GM23338 (cell line): ENCODE data around the gene TRIM63. TPM values are rescaled to one million over a fixed set of nuclear protein-coding genes. Genes with fewer than 3 reads are reported as not detected.

Experiments used
- ATAC-seq: fragments of 200-7000 bp; cut with Tn5 transposase; 3 replicates; pipeline ENCODE4 v1.9.1; 2020
- DNase-seq: peaks from one replicate; pipeline ENCODE4 v3.0.0-alpha.2; 2015; ENCODE audit warnings: low spot score
- H2AFZ ChIP-seq: fragments of 200-600 bp; sonication (generic); 2 replicates; pipeline ENCODE4 v1.8.0; 2016; ENCODE audit warnings: antibody characterized with exemption, mild to moderate bottlenecking, moderate library complexity
- H3F3A ChIP-seq: fragments of 200-600 bp; sonication (generic); replicated peaks from 2 replicates; pipeline ENCODE4 v1.8.0; 2017; ENCODE audit warnings: antibody characterized with exemption, mixed run types, low read depth
- H3K27ac ChIP-seq: fragments of 200-600 bp; sonication (generic); 2 replicates; pipeline ENCODE4 v1.6.1; 2016; ENCODE audit warnings: low read depth
- H3K27me3 ChIP-seq: fragments of 200-600 bp; sonication (generic); 2 replicates; pipeline ENCODE4 v1.8.0; 2016; ENCODE audit warnings: mild to moderate bottlenecking, mixed run types, moderate library complexity; ENCODE audit not compliant: insufficient read depth
- H3K36me3 ChIP-seq: fragments of 200-600 bp; sonication (generic); 2 replicates; pipeline ENCODE4 v1.8.0; 2016; ENCODE audit warnings: mild to moderate bottlenecking; ENCODE audit not compliant: insufficient read depth
- H3K4me1 ChIP-seq: fragments of 200-600 bp; sonication (generic); 2 replicates; pipeline ENCODE4 v1.8.0; 2016; ENCODE audit warnings: mild to moderate bottlenecking, moderate library complexity; ENCODE audit not compliant: insufficient read depth
- H3K4me2 ChIP-seq: fragments of 200-600 bp; sonication (generic); 2 replicates; pipeline ENCODE4 v1.7.1; 2017; ENCODE audit warnings: mixed run types
- H3K4me3 ChIP-seq: fragments of 200-600 bp; sonication (generic); 2 replicates; pipeline ENCODE4 v1.6.1; 2016; ENCODE audit warnings: mixed run types
- H3K79me2 ChIP-seq: fragments of 200-600 bp; sonication (generic); replicated peaks from 2 replicates; pipeline ENCODE4 v1.8.0; 2017; ENCODE audit warnings: mild to moderate bottlenecking; ENCODE audit not compliant: insufficient read depth
- H3K9me2 ChIP-seq: fragments of 200-600 bp; sonication (generic); 2 replicates; pipeline ENCODE4 v1.8.0; 2017; ENCODE audit not compliant: insufficient read depth
- H4K20me1 ChIP-seq: fragments of 200-600 bp; sonication (generic); replicated peaks from 2 replicates; pipeline ENCODE4 v1.8.0; 2017; ENCODE audit warnings: mild to moderate bottlenecking; ENCODE audit not compliant: insufficient read depth
- H3K27ac Mint-ChIP-seq: 2 replicates; pipeline ENCODE4 v1.8.0; 2020; ENCODE audit warnings: inconsistent platforms, mild to moderate bottlenecking, moderate library complexity, mixed read lengths
- H3K27me3 Mint-ChIP-seq: 3 replicates; pipeline ENCODE4 v1.8.0; 2022; ENCODE audit warnings: low read depth, mild to moderate bottlenecking, moderate library complexity, mixed read lengths, inconsistent platforms; ENCODE audit not compliant: insufficient read depth, poor library complexity
- H3K36me3 Mint-ChIP-seq: 3 replicates; pipeline ENCODE4 v1.8.0; 2021; ENCODE audit warnings: low read depth, mild to moderate bottlenecking, inconsistent platforms, moderate library complexity, mixed read lengths
- H3K4me1 Mint-ChIP-seq: 3 replicates; pipeline ENCODE4 v1.8.0; 2020; ENCODE audit warnings: mild to moderate bottlenecking, inconsistent platforms, mixed read lengths
- H3K4me3 Mint-ChIP-seq: 3 replicates; pipeline ENCODE4 v1.8.0; 2021; ENCODE audit warnings: moderate library complexity, mild to moderate bottlenecking, inconsistent platforms, mixed read lengths
- H3K9me3 Mint-ChIP-seq: 3 replicates; pipeline ENCODE4 v1.8.0; 2020; ENCODE audit warnings: moderate library complexity, mild to moderate bottlenecking, inconsistent platforms, mixed read lengths
- CREB1 ChIP-seq: fragments of 250-450 bp; sonication (Bioruptor Pico); IDR thresholded peaks from 2 replicates; pipeline ENCODE4 v1.5.0; 2020; ENCODE audit warnings: low read depth, mild to moderate bottlenecking, moderate library complexity
- polyA plus RNA-seq: library from polyadenylated mRNA; unstranded; fragments of >200 nt; fragmentation: Nextera tagmentation; extraction: Ambion mirVana; gene quantifications from 2 replicates; pipeline ENCODE4 v1.2.1, GENCODE V29; 2016
- total RNA-seq: library from RNA; depleted of rRNA; stranded (reverse); fragments of >200 nt; shearing (Covaris generic); gene quantifications from 2 replicates; pipeline ENCODE4 v1.2.3, GENCODE V29; 2014
- TF ChIP-seq, protein P1 (sequence below): fragments of 250-450 bp; sonication (Bioruptor Pico); IDR thresholded peaks from 2 replicates; pipeline ENCODE4 v1.5.0; 2020; ENCODE audit warnings: mild to moderate bottlenecking, moderate library complexity
- TF ChIP-seq, protein P2 (sequence below), 2 experiments: fragments of 200-600 bp in 1 of 2; sonication (generic) in 1 of 2; conservative IDR thresholded peaks; 2 replicates each; pipeline versions ENCODE4 v1.5.1 to v1.6.1; 2016 to 2017; ENCODE audit warnings: antibody characterized with exemption in 2 of 2, low read depth in 2 of 2, mild to moderate bottlenecking in 2 of 2, moderate library complexity in 1 of 2

The TRIM63 gene
- total and polyA plus RNA-seq, 2 experiments from 2014 or later, result 0.17 TPM; not detected in 1

DNA sequence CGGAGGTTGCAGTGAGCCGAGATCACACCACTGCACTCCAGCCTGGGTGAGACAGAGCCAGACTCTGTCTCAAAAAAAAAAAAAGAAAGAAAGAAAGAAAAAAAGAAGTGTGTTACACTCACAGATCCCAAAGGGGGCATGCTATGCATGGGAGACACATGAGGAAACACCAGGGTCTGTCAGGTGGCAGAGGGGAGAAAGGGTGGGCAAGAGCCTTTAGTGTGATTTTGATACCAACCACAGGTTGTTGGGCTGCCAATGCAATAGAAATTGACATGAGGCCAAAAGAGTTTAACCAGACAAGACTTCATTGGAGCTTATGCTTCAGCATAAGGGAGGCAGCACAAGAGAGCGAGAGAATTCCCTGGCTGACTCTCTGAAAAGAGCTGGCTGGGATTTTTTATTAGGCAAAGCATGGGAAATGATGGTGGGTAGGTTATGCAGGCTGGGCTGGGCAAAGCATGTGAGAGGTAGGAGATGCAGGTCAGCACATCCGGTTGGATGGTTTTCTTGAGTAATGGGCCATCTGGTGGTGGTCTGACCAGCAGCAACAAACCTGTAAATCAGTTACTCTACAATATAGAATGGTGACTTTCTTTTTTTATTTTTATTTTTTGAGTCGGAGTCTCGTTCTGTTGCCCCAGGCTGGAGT, 57.5 kb downstream of the TRIM63 start:
- no peak overlapping the region for H3K4me2 ChIP-seq
- H3K79me2 ChIP-seq, result no peaks in the 10 kb centered on the region
- peaks cover 16% of the 10 kb centered on the region for H3K27me3 Mint-ChIP-seq
- no peak overlapping the region for H3K27ac ChIP-seq
- H3F3A ChIP-seq, result 0 out of 2 replicates have a peak, but pooled peaks cover 5% of the 10 kb centered on the region
- peak; percentile 86 for DNase-seq
- H3K4me3 ChIP-seq, result no peak overlapping the region
- TF ChIP-seq, protein P1, sequence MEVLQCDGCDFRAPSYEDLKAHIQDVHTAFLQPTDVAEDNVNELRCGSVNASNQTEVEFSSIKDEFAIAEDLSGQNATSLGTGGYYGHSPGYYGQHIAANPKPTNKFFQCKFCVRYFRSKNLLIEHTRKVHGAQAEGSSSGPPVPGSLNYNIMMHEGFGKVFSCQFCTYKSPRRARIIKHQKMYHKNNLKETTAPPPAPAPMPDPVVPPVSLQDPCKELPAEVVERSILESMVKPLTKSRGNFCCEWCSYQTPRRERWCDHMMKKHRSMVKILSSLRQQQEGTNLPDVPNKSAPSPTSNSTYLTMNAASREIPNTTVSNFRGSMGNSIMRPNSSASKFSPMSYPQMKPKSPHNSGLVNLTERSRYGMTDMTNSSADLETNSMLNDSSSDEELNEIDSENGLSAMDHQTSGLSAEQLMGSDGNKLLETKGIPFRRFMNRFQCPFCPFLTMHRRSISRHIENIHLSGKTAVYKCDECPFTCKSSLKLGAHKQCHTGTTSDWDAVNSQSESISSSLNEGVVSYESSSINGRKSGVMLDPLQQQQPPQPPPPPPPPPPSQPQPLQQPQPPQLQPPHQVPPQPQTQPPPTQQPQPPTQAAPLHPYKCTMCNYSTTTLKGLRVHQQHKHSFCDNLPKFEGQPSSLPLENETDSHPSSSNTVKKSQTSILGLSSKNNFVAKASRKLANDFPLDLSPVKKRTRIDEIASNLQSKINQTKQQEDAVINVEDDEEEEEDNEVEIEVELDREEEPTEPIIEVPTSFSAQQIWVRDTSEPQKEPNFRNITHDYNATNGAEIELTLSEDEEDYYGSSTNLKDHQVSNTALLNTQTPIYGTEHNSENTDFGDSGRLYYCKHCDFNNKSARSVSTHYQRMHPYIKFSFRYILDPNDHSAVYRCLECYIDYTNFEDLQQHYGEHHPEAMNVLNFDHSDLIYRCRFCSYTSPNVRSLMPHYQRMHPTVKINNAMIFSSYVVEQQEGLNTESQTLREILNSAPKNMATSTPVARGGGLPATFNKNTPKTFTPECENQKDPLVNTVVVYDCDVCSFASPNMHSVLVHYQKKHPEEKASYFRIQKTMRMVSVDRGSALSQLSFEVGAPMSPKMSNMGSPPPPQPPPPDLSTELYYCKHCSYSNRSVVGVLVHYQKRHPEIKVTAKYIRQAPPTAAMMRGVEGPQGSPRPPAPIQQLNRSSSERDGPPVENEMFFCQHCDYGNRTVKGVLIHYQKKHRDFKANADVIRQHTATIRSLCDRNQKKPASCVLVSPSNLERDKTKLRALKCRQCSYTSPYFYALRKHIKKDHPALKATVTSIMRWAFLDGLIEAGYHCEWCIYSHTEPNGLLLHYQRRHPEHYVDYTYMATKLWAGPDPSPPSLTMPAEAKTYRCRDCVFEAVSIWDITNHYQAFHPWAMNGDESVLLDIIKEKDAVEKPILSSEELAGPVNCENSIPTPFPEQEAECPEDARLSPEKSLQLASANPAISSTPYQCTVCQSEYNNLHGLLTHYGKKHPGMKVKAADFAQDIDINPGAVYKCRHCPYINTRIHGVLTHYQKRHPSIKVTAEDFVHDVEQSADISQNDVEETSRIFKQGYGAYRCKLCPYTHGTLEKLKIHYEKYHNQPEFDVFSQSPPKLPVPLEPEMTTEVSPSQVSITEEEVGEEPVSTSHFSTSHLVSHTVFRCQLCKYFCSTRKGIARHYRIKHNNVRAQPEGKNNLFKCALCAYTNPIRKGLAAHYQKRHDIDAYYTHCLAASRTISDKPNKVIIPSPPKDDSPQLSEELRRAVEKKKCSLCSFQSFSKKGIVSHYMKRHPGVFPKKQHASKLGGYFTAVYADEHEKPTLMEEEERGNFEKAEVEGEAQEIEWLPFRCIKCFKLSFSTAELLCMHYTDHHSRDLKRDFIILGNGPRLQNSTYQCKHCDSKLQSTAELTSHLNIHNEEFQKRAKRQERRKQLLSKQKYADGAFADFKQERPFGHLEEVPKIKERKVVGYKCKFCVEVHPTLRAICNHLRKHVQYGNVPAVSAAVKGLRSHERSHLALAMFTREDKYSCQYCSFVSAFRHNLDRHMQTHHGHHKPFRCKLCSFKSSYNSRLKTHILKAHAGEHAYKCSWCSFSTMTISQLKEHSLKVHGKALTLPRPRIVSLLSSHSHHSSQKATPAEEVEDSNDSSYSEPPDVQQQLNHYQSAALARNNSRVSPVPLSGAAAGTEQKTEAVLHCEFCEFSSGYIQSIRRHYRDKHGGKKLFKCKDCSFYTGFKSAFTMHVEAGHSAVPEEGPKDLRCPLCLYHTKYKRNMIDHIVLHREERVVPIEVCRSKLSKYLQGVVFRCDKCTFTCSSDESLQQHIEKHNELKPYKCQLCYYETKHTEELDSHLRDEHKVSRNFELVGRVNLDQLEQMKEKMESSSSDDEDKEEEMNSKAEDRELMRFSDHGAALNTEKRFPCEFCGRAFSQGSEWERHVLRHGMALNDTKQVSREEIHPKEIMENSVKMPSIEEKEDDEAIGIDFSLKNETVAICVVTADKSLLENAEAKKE (CRISPR knock-in tag), result no peak; the same call in 1 of the 2 replicates
- TF ChIP-seq, protein P2, sequence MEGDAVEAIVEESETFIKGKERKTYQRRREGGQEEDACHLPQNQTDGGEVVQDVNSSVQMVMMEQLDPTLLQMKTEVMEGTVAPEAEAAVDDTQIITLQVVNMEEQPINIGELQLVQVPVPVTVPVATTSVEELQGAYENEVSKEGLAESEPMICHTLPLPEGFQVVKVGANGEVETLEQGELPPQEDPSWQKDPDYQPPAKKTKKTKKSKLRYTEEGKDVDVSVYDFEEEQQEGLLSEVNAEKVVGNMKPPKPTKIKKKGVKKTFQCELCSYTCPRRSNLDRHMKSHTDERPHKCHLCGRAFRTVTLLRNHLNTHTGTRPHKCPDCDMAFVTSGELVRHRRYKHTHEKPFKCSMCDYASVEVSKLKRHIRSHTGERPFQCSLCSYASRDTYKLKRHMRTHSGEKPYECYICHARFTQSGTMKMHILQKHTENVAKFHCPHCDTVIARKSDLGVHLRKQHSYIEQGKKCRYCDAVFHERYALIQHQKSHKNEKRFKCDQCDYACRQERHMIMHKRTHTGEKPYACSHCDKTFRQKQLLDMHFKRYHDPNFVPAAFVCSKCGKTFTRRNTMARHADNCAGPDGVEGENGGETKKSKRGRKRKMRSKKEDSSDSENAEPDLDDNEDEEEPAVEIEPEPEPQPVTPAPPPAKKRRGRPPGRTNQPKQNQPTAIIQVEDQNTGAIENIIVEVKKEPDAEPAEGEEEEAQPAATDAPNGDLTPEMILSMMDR (conservative IDR thresholded peaks at IDR 0.05; ENCODE audit: low read depth in 2 of 2), result peak; percentile 53 to 69
- TF ChIP-seq CREB1 (CRISPR knock-in tag), result 0 out of 2 replicates have a peak, but pooled peaks have one; percentile 14
- no peaks in the 10 kb centered on the region for H3K36me3 Mint-ChIP-seq
- no peaks in the 10 kb centered on the region for H3K27me3 ChIP-seq
- H3K36me3 ChIP-seq, result no peaks in the 10 kb centered on the region
- no peak overlapping the region; the same call in 1 of the 2 replicates for H3K27ac Mint-ChIP-seq
- peaks cover 13% of the 10 kb centered on the region for H3K4me1 ChIP-seq
- peaks cover 18% of the 10 kb centered on the region for H3K4me1 Mint-ChIP-seq
- ATAC-seq, result peak; percentile 85
- no peaks in the 10 kb centered on the region for H3K9me2 ChIP-seq
- H4K20me1 ChIP-seq, result no peaks in the 10 kb centered on the region
- H3K4me3 Mint-ChIP-seq, result no peak overlapping the region
- H3K9me3 Mint-ChIP-seq, result no peaks in the 10 kb centered on the region
- peak overlapping the region; percentile 86; the same call in 1 of the 2 replicates for H2AFZ ChIP-seq
